HL-60 (cell line): Measurements from ENCODE around the gene SGMS1.
"Not testable (repeated sequence)": the region's sequence is repeated elsewhere in the genome, so short reads cannot be mapped to it uniquely, and the experiment has no call there.

ENCODE experiments used
- DNase-seq, 2 experiments: peaks; one replicate each; pipeline ENCODE4 v3.0.0-alpha.2; 2010 to 2020; ENCODE audit warnings: low read depth in 1 of 2, low spot score in 1 of 2
- H3K27ac ChIP-seq: fragments of 250-450 bp; sonication (Bioruptor Pico); replicated peaks from 2 replicates; pipeline ENCODE4 v1.5.1; 2020; ENCODE audit warnings: mild to moderate bottlenecking, moderate library complexity
- H3K27me3 ChIP-seq: fragments of 250-450 bp; sonication (Bioruptor Pico); 2 replicates; pipeline ENCODE4 v1.5.1; 2021; ENCODE audit warnings: mild to moderate bottlenecking, moderate library complexity; ENCODE audit not compliant: insufficient read depth, poor library complexity, severe bottlenecking
- H3K4me3 ChIP-seq: replicated peaks from 2 replicates; pipeline ENCODE4 v1.5.1; 2011; ENCODE audit warnings: mild to moderate bottlenecking, control low read depth, low read length; ENCODE audit not compliant: insufficient read depth
- GABPA ChIP-seq: IDR thresholded peaks from 2 replicates; pipeline ENCODE4 v1.6.1; 2012; ENCODE audit warnings: low read depth
- POLR2AphosphoS5 ChIP-seq: IDR thresholded peaks from 2 replicates; pipeline ENCODE4 v1.6.1; 2012; ENCODE audit warnings: low read depth
- SPI1 ChIP-seq: IDR thresholded peaks from 2 replicates; pipeline ENCODE4 v1.6.1; 2012; ENCODE audit warnings: low read depth, mild to moderate bottlenecking, borderline replicate concordance
- TF ChIP-seq, protein P1 (sequence below): IDR thresholded peaks from one replicate; pipeline ENCODE4 v1.5.1; 2011; ENCODE audit warnings: low read length, control low read depth, inconsistent platforms; ENCODE audit not compliant: insufficient read depth
- TF ChIP-seq, protein P2 (sequence below): IDR thresholded peaks from 2 replicates; pipeline ENCODE4 v1.6.1; 2012; ENCODE audit warnings: low read depth; ENCODE audit not compliant: insufficient replicate concordance

SGMS1 gene

DNA sequence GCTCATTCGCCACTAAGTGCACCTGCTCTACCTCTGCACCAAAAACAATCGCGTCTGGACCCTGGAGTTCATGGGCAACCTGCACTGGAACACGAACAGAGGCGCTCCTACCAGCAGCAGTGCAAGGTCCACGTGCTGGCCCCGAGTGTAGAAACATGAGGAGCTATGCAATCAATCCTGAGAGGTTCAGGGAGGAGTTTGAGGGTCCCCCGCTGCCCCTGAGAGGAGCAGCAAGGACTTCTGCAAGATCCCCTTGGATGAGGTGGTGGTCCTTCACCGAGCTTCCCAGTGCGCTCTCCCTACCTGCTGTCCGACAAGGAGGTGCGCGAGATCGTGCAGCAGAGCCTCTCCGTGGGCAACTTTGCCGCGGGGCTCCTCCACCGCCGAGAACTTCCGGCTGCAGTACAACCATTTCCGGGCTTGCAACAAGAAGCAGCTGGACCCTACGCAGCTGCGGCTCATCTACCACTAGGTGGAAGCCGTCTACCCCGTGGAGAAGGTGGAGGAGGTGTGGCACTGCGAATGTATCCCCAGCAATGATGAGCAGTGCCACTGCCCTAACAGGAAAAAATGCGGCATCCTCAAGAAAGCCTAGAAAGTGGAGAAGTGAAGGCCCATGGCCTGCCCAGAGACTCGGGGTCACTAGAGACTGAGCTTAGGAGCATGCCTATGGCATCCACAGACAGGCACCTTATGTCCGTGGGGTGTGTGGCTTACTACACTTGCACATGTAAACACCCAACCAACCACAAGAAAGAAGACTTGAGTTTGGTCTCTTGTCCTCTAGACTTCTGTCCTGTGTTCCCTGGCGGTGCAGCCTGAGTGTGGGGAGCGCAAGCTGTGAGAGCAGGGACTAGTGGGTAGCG is 36.3 kb upstream of the SGMS1 start:
- DNase-seq = peak; percentile 46 to 91
- Histone ChIP-seq H3K4me3 (peak overlapping the region; percentile 53), H3K27ac (peak overlapping the region; percentile 67)
- TF ChIP-seq, protein P1, sequence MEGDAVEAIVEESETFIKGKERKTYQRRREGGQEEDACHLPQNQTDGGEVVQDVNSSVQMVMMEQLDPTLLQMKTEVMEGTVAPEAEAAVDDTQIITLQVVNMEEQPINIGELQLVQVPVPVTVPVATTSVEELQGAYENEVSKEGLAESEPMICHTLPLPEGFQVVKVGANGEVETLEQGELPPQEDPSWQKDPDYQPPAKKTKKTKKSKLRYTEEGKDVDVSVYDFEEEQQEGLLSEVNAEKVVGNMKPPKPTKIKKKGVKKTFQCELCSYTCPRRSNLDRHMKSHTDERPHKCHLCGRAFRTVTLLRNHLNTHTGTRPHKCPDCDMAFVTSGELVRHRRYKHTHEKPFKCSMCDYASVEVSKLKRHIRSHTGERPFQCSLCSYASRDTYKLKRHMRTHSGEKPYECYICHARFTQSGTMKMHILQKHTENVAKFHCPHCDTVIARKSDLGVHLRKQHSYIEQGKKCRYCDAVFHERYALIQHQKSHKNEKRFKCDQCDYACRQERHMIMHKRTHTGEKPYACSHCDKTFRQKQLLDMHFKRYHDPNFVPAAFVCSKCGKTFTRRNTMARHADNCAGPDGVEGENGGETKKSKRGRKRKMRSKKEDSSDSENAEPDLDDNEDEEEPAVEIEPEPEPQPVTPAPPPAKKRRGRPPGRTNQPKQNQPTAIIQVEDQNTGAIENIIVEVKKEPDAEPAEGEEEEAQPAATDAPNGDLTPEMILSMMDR = peak; percentile 47
- TF ChIP-seq GABPA (peak; percentile 90), POLR2AphosphoS5 (peak; percentile 83)
- TF ChIP-seq, protein P2, sequence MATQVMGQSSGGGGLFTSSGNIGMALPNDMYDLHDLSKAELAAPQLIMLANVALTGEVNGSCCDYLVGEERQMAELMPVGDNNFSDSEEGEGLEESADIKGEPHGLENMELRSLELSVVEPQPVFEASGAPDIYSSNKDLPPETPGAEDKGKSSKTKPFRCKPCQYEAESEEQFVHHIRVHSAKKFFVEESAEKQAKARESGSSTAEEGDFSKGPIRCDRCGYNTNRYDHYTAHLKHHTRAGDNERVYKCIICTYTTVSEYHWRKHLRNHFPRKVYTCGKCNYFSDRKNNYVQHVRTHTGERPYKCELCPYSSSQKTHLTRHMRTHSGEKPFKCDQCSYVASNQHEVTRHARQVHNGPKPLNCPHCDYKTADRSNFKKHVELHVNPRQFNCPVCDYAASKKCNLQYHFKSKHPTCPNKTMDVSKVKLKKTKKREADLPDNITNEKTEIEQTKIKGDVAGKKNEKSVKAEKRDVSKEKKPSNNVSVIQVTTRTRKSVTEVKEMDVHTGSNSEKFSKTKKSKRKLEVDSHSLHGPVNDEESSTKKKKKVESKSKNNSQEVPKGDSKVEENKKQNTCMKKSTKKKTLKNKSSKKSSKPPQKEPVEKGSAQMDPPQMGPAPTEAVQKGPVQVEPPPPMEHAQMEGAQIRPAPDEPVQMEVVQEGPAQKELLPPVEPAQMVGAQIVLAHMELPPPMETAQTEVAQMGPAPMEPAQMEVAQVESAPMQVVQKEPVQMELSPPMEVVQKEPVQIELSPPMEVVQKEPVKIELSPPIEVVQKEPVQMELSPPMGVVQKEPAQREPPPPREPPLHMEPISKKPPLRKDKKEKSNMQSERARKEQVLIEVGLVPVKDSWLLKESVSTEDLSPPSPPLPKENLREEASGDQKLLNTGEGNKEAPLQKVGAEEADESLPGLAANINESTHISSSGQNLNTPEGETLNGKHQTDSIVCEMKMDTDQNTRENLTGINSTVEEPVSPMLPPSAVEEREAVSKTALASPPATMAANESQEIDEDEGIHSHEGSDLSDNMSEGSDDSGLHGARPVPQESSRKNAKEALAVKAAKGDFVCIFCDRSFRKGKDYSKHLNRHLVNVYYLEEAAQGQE = peak; percentile 66
- H3K27me3 ChIP-seq = not testable (repeated sequence)

DNA sequence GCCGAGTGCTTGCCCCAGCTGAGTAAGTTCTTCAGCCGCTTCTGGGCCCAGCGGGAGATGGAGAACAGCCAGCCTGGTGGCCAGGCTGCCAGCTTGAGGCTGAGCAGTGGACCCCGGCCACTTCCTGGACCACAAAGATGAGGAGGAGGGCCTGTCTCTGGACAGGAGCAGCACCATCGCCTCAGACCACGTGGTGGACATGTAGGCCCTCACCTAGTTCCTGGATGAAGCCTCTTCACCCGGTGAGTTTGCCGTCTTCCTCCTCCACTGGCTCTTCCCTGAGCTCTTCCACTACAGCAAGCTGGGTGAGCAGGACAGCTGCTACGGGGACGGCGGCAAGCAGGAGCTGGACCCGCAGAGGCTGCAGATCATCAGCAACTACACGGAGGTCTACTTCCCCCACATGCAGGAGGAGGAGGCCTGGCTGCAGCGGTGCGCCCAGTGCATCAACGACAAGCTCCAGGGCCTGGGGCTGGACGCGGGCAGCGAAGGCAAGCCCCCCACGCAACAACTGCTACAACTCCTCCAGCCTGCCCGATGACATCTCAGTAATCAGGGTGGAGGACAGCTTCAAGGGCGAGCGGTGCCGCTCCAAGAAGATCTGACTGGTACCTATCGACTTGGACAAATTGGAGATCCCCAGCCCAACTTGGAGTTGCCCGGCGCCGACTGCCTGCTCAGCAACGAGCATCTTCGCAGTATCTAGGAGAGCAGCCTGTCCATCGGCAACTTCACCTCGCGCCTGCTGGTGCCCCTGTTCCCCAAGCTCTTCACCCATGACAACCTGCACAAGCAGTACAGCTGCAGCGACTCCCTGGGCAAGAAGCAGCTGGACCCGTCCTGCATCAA is 35.5 kb upstream of the SGMS1 start:
- DNase-seq, H3K27me3 ChIP-seq: not testable (repeated sequence)
- Histone ChIP-seq H3K27ac (peak overlapping the region; percentile 67), H3K4me3 (peak overlapping the region; percentile 53)

DNA sequence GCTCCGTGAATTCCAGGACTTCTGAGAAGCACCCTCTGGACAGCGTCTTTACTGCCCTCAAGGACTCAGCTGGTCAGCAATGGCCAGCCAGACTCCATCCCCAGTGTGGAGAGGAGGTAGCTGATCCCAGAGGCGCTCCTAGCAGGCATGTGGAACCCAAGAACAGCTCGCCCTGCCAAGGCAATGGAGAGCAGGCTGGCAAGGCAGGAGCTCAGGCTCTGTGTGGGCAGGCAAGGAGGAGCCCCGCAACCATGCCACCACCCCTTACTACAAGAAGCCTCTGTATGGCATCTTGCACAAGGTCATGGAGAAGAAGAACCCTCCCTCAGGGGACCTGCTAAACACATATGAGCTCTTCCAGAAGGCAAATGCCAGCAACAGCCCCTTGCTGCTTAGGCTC is 34.4 kb upstream of the SGMS1 start:
- Histone ChIP-seq H3K27ac (no peak overlapping the region), H3K4me3 (no peak overlapping the region), H3K27me3 (no peaks in the 10 kb centered on the region)
- TF ChIP-seq POLR2AphosphoS5 (no peak), GABPA (no peak), SPI1 (no peak)
- TF ChIP-seq, protein P1 = no peak
- TF ChIP-seq, protein P2 = no peak
- no peak for DNase-seq

DNA sequence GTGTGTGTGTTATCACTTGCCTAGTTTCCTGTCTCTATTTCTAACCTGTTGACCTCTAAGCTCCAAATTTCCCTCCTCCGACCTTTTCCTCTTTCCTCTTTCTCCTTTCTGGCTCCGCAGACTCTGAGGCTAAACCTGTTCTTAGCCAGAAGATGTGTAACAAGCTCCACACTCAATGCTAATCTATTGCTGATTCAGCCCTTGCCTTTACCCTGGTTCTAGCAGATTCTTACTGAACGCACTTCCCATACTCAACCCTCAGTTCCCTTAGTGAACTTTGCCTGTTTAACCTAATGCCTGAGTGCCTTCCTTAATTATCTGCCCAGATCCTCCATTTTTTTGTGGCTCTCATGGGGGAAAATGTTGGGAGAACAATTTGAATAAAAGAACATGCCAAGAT is 30.0 kb upstream of the SGMS1 start:
- no peak for DNase-seq
- no peak for TF ChIP-seq POLR2AphosphoS5
- no peak for TF ChIP-seq SPI1
- TF ChIP-seq, protein P1 = no peak
- no peak for TF ChIP-seq GABPA
- TF ChIP-seq, protein P2 = no peak
- no peak overlapping the region for H3K27ac ChIP-seq
- no peaks in the 10 kb centered on the region for H3K27me3 ChIP-seq
- H3K4me3 ChIP-seq = no peak overlapping the region
